DND-41 (cell line): ENCODE measurements around the gene ZNF70.

Experiments
- CTCF ChIP-seq: IDR thresholded peaks from 2 replicates; pipeline ENCODE4 v1.5.1; 2012; ENCODE audit warnings: borderline replicate concordance, low read length, moderate library complexity, mild to moderate bottlenecking; ENCODE audit not compliant: poor library complexity, severe bottlenecking; ENCODE audit errors: extremely low read depth
- EZH2 ChIP-seq: IDR thresholded peaks from 3 replicates; pipeline ENCODE4 v1.6.1; 2012; ENCODE audit warnings: borderline replicate concordance, low read depth, mild to moderate bottlenecking, moderate library complexity, low read length, inconsistent platforms; ENCODE audit not compliant: severe bottlenecking

- no peak for TF ChIP-seq CTCF
- TF ChIP-seq EZH2: no peak
These were observed 28.8 kb upstream of the ZNF70 start for GRCh38 chr22:23779731-23780130.
